ENCODE results near the gene NISCH. TPM values are rescaled to one million over a fixed set of nuclear protein-coding genes. Genes with fewer than 3 reads are reported as not detected.

The NISCH gene
- total RNA-seq, 1 experiment from 2014 or later: 60.4 TPM

- Histone ChIP-seq H3K9ac (ENCODE audit: low read length) (no peak overlapping the region), H3F3A (ENCODE audit: low read length, unreplicated experiment) (no peaks in the 10 kb centered on the region), H3K27me3 (ENCODE audit: low read length) (no peaks in the 10 kb centered on the region), H3K4me2 (ENCODE audit: low read length) (peak overlapping the region; percentile 83), H3K4me3 (ENCODE audit: low read length) (peak overlapping the region; percentile 56), H3K79me2 (ENCODE audit: low read length) (peaks cover 73% of the 10 kb centered on the region), H3K36me3 (ENCODE audit: low read depth, low read length) (peaks cover 9% of the 10 kb centered on the region; the same call in 1 of the 2 replicates), H3K27ac (ENCODE audit: low read length) (no peak overlapping the region), H4K20me1 (ENCODE audit: low read length) (peaks cover 26% of the 10 kb centered on the region), H3K9me3 (ENCODE audit: low read length) (no peaks in the 10 kb centered on the region), H3K4me1 (ENCODE audit: insufficient read depth, low read length) (peaks cover 46% of the 10 kb centered on the region), H3K9me2 (replicated peaks; ENCODE audit: low read length) (no peaks in the 10 kb centered on the region), H2AFZ (ENCODE audit: low read length) (peak overlapping the region; percentile 78)
- TF ChIP-seq EZH2phosphoT487 (IDR thresholded peaks at IDR 0.05; ENCODE audit: borderline replicate concordance, low read length) (no peak), CTCF (conservative IDR thresholded peaks at IDR 0.05; ENCODE audit: low read depth, low read length) (no peak), EZH2 (IDR thresholded peaks at IDR 0.05; ENCODE audit: low read length, unreplicated experiment) (no peak)
- intact Hi-C loops (cut with micrococcal nuclease): loop anchor here (10.0 kb wide), 1 partner anchor 149 kb away; the partner anchor contains the start of genes GNL3 and PBRM1
- DNase-seq (no peak), ATAC-seq (no peak)
- POLR2A ChIA-PET (ENCODE audit: unreplicated experiment): interaction anchor here (0.5 to 0.9 kb wide), 5 partner anchors 34 to 362 kb away, joined by 3 to 5 read pairs (median 4); partner anchors contain the start of gene STIMATE
- CTCF ChIA-PET: no interaction called here
- BruUV-seq (replicated peaks): TSS peak; percentile 40
Measured at GRCh38 chr3:52535411-52536111, 80.2 kb downstream of the NISCH start.

GRCh38 chr3:52536112-52536368, 80.6 kb downstream of the NISCH start:
- H3K4me3 ChIP-seq (ENCODE audit: low read length): peak overlapping the region; percentile 56
- intact Hi-C loops (cut with micrococcal nuclease): loop anchor here (10.0 kb wide), 1 partner anchor 149 kb away; the partner anchor contains the start of genes GNL3 and PBRM1
- H3K4me2 ChIP-seq (ENCODE audit: low read length): peak overlapping the region; percentile 83
- peaks cover 11% of the 10 kb centered on the region; the same call in 1 of the 2 replicates for H3K36me3 ChIP-seq (ENCODE audit: low read depth, low read length)
- H3K9me3 ChIP-seq (ENCODE audit: low read length): no peaks in the 10 kb centered on the region
- DNase-seq (no peak), ATAC-seq (no peak)
- H3K9me2 ChIP-seq (replicated peaks; ENCODE audit: low read length): no peaks in the 10 kb centered on the region
- no TSS peak for BruUV-seq (replicated peaks)
- H3K9ac ChIP-seq (ENCODE audit: low read length): no peak overlapping the region
- POLR2A ChIA-PET (ENCODE audit: unreplicated experiment): interaction anchor here (0.5 to 0.9 kb wide), 6 partner anchors 32 to 361 kb away, joined by 3 to 5 read pairs (median 4); partner anchors contain the start of gene STIMATE
- peak overlapping the region; percentile 78 for H2AFZ ChIP-seq (ENCODE audit: low read length)
- H3K4me1 ChIP-seq (ENCODE audit: insufficient read depth, low read length): peaks cover 46% of the 10 kb centered on the region
- H3K27ac ChIP-seq (ENCODE audit: low read length): no peak overlapping the region
- no peaks in the 10 kb centered on the region for H3F3A ChIP-seq (ENCODE audit: low read length, unreplicated experiment)
- no peak for TF ChIP-seq EZH2 (IDR thresholded peaks at IDR 0.05; ENCODE audit: low read length, unreplicated experiment)
- no peak for TF ChIP-seq CTCF (conservative IDR thresholded peaks at IDR 0.05; ENCODE audit: low read depth, low read length)
- TF ChIP-seq EZH2phosphoT487 (IDR thresholded peaks at IDR 0.05; ENCODE audit: borderline replicate concordance, low read length): no peak
- H4K20me1 ChIP-seq (ENCODE audit: low read length): peaks cover 26% of the 10 kb centered on the region
- CTCF ChIA-PET: no interaction called here
- H3K27me3 ChIP-seq (ENCODE audit: low read length): no peaks in the 10 kb centered on the region
- H3K79me2 ChIP-seq (ENCODE audit: low read length): peaks cover 73% of the 10 kb centered on the region

All from PC-3 (cell line).